DOHH2 (cell line): ENCODE data around the gene IRX6.

Experiments used
- H3F3A ChIP-seq: fragments of 200-600 bp; sonication (generic), shearing (Covaris generic); 2 replicates; pipeline ENCODE4 v1.6.0; 2016; ENCODE audit warnings: antibody characterized with exemption, mild to moderate bottlenecking; ENCODE audit not compliant: control insufficient read depth, insufficient read depth
- H3K27ac ChIP-seq: fragments of 200-600 bp; sonication (generic); 2 replicates; pipeline ENCODE4 v1.5.1; 2014; ENCODE audit warnings: low read depth, mild to moderate bottlenecking, low read length, moderate library complexity
- H3K27me3 ChIP-seq: fragments of 200-600 bp; sonication (generic); 2 replicates; pipeline ENCODE4 v1.6.1; 2014; ENCODE audit warnings: mild to moderate bottlenecking, low read length, mixed read lengths; ENCODE audit not compliant: control insufficient read depth
- H3K36me3 ChIP-seq: fragments of 200-600 bp; sonication (generic); 2 replicates; pipeline ENCODE4 v1.6.1; 2014; ENCODE audit warnings: mild to moderate bottlenecking, low read length, moderate library complexity, mixed read lengths; ENCODE audit not compliant: control insufficient read depth
- H3K4me1 ChIP-seq: fragments of 200-600 bp; sonication (generic); 2 replicates; pipeline ENCODE4 v1.6.1; 2014; ENCODE audit warnings: mild to moderate bottlenecking, low read length, mixed read lengths; ENCODE audit not compliant: control insufficient read depth
- H3K4me2 ChIP-seq: fragments of 200-600 bp; sonication (generic); 2 replicates; pipeline ENCODE4 v1.6.0; 2014; ENCODE audit warnings: mild to moderate bottlenecking, low read length, moderate library complexity
- H3K4me3 ChIP-seq: fragments of 200-600 bp; sonication (generic); 2 replicates; pipeline ENCODE4 v1.5.1; 2014; ENCODE audit warnings: mild to moderate bottlenecking, low read length, mixed read lengths
- H3K79me2 ChIP-seq: fragments of 200-600 bp; sonication (generic); 2 replicates; pipeline ENCODE4 v1.6.1; 2014; ENCODE audit warnings: mild to moderate bottlenecking, low read length, mixed read lengths; ENCODE audit not compliant: control insufficient read depth
- H3K9me2 ChIP-seq: fragments of 200-600 bp; sonication (generic); replicated peaks from 2 replicates; pipeline ENCODE4 v1.6.1; 2014; ENCODE audit warnings: mild to moderate bottlenecking, low read length, mixed read lengths; ENCODE audit not compliant: control insufficient read depth
- H3K9me3 ChIP-seq: fragments of 200-600 bp; sonication (generic); 2 replicates; pipeline ENCODE4 v1.6.1; 2014; ENCODE audit warnings: antibody characterized with exemption, low read length, mixed read lengths; ENCODE audit not compliant: control insufficient read depth, insufficient read depth
- H4K20me1 ChIP-seq: fragments of 200-600 bp; sonication (generic); 2 replicates; pipeline ENCODE4 v1.6.0; 2014; ENCODE audit warnings: low read depth, mild to moderate bottlenecking, antibody characterized with exemption, low read length, moderate library complexity; ENCODE audit not compliant: control insufficient read depth, insufficient read depth
- CTCF ChIP-seq: fragments of 200-600 bp; sonication (generic); IDR thresholded peaks from one replicate; pipeline ENCODE4 v1.5.1; 2014; ENCODE audit warnings: antibody characterized with exemption, mild to moderate bottlenecking, low read depth, low read length; ENCODE audit not compliant: poor library complexity, severe bottlenecking
- EZH2phosphoT487 ChIP-seq: fragments of 200-600 bp; sonication (generic); IDR thresholded peaks from 2 replicates; pipeline ENCODE4 v1.6.1; 2017; ENCODE audit warnings: borderline replicate concordance, mild to moderate bottlenecking, antibody characterized with exemption, low read length, moderate library complexity, mixed read lengths

IRX6 gene

DNA sequence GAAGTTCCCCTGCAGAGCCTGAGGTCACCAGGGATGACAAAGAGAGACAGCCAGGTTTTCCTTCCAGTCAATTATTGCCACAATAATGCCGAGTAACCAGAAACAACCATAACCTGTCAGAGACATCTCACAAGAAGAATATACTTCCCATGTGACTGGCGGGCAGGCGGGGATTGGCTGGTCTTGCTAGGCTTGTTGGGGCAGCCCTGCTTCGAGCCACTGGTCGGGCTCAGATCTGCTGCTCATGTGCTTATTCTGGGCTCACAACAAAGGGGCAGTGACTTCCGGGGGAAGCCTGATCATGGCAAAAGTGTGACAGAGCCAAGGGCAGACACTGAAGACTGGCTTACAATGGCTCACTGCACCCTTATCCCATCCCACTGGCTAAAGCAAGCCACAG, 48.1 kb upstream of the IRX6 start:
- H3F3A ChIP-seq: no peaks in the 10 kb centered on the region
- no peaks in the 10 kb centered on the region for H3K27me3 ChIP-seq
- H3K4me1 ChIP-seq: no peaks in the 10 kb centered on the region
- no peaks in the 10 kb centered on the region for H3K36me3 ChIP-seq
- no peaks in the 10 kb centered on the region for H3K79me2 ChIP-seq
- H4K20me1 ChIP-seq: no peaks in the 10 kb centered on the region
- no peaks in the 10 kb centered on the region for H3K9me3 ChIP-seq
- no peaks in the 10 kb centered on the region for H3K9me2 ChIP-seq
- no peak overlapping the region for H3K4me2 ChIP-seq
- TF ChIP-seq CTCF: no peak
- TF ChIP-seq EZH2phosphoT487: no peak
- no peak overlapping the region for H3K27ac ChIP-seq
- H3K4me3 ChIP-seq: no peak overlapping the region

DNA sequence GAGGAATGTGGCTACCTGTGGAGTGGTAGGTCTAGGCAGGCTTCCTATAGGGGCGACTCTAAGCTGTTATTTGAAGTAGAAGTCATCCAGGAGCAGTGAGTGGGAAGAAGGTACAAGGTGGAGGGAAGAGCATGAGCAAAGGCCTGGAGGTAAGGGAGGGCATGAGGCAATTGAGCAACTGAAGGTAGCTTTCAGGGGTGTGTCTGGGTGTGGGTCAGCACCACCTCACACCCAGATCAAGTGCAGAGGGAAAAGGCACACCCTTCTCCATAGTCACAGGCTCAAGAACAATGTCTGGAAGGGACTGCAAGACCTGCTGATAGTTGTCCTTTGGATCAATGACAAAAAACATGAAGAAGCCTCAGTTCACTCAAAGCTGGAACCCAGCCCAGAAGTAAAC, 46.5 kb upstream of the IRX6 start:
- Histone ChIP-seq H3K79me2 (no peaks in the 10 kb centered on the region), H3K4me3 (no peak overlapping the region), H3K4me2 (no peak overlapping the region), H3K27me3 (no peaks in the 10 kb centered on the region), H3K27ac (no peak overlapping the region), H3F3A (no peaks in the 10 kb centered on the region), H4K20me1 (no peaks in the 10 kb centered on the region), H3K9me3 (no peaks in the 10 kb centered on the region), H3K4me1 (no peaks in the 10 kb centered on the region), H3K36me3 (no peaks in the 10 kb centered on the region), H3K9me2 (no peaks in the 10 kb centered on the region)
- TF ChIP-seq EZH2phosphoT487: no peak
- no peak for TF ChIP-seq CTCF

GRCh38 chr16:55279598-55279997, 44.4 kb upstream of the IRX6 start:
- H3K9me3 ChIP-seq: no peaks in the 10 kb centered on the region
- H3K79me2 ChIP-seq: no peaks in the 10 kb centered on the region
- H3K27me3 ChIP-seq: no peaks in the 10 kb centered on the region
- no peak overlapping the region for H3K4me3 ChIP-seq
- no peak overlapping the region for H3K4me2 ChIP-seq
- H3K4me1 ChIP-seq: no peaks in the 10 kb centered on the region
- H4K20me1 ChIP-seq: no peaks in the 10 kb centered on the region
- no peaks in the 10 kb centered on the region for H3K36me3 ChIP-seq
- H3K27ac ChIP-seq: no peak overlapping the region
- H3F3A ChIP-seq: no peaks in the 10 kb centered on the region
- no peaks in the 10 kb centered on the region for H3K9me2 ChIP-seq
- TF ChIP-seq EZH2phosphoT487 (no peak), CTCF (no peak)

GRCh38 chr16:55280587-55280986, 43.4 kb upstream of the IRX6 start:
- no peaks in the 10 kb centered on the region for H3K9me3 ChIP-seq
- no peaks in the 10 kb centered on the region for H4K20me1 ChIP-seq
- no peaks in the 10 kb centered on the region for H3K9me2 ChIP-seq
- H3K4me1 ChIP-seq: no peaks in the 10 kb centered on the region
- H3K79me2 ChIP-seq: no peaks in the 10 kb centered on the region
- TF ChIP-seq EZH2phosphoT487 (no peak), CTCF (no peak)
- H3K27me3 ChIP-seq: no peaks in the 10 kb centered on the region
- no peak overlapping the region for H3K4me2 ChIP-seq
- no peak overlapping the region for H3K4me3 ChIP-seq
- H3K36me3 ChIP-seq: no peaks in the 10 kb centered on the region
- H3K27ac ChIP-seq: no peak overlapping the region
- H3F3A ChIP-seq: no peaks in the 10 kb centered on the region
